NCI-H345 treated with DMSO at 0.1 percent for 48 hours (cell line): Measurements from ENCODE around the gene COBL.

Source experiments
- DNase-seq: peaks from one replicate; lab custom pipeline; 2025; ENCODE audit not compliant: unreplicated experiment; lab: John Stamatoyannopoulos, UW

COBL gene

GRCh38 chr7:51328351-51328801, 11.8 kb upstream of the COBL start:
- DNase-seq: no peak

- DNase-seq: no peak
These were observed 10.7 kb upstream of the COBL start for GRCh38 chr7:51327287-51327717.

GRCh38 chr7:51326656-51327286, 10.2 kb upstream of the COBL start:
- DNase-seq: no peak

- no peak for DNase-seq
These were observed 9.3 kb upstream of the COBL start for GRCh38 chr7:51325908-51326307.

- no peak for DNase-seq
These were observed 8.7 kb upstream of the COBL start for GRCh38 chr7:51325261-51325676.

- no peak for DNase-seq
These were observed 7.7 kb upstream of the COBL start for GRCh38 chr7:51324206-51324898.

GRCh38 chr7:51321961-51322515, 5.4 kb upstream of the COBL start:
- DNase-seq: no peak

- DNase-seq: no peak
These were observed 2.4 kb upstream of the COBL start for GRCh38 chr7:51318886-51319579.

GRCh38 chr7:51318001-51318400, 1.4 kb upstream of the COBL start:
- no peak for DNase-seq

GRCh38 chr7:51317582-51317910, 937 bp upstream of the COBL start:
- no peak for DNase-seq

- DNase-seq: no peak
These were observed 345 bp downstream of the COBL start for GRCh38 chr7:51316262-51316665.

GRCh38 chr7:51315393-51316261, 982 bp downstream of the COBL start:
- DNase-seq: no peak

- peak; percentile 30 for DNase-seq
These were observed 1.9 kb downstream of the COBL start for GRCh38 chr7:51314726-51315125.

- DNase-seq: no peak
These were observed 2.7 kb downstream of the COBL start for GRCh38 chr7:51313738-51314425.

GRCh38 chr7:51312951-51313737, 3.5 kb downstream of the COBL start:
- no peak for DNase-seq

- DNase-seq: peak; percentile 60
These were observed 5.4 kb downstream of the COBL start for GRCh38 chr7:51311166-51311565.

- peak; percentile 59 for DNase-seq
These were observed 6.5 kb downstream of the COBL start for GRCh38 chr7:51310131-51310583.

- DNase-seq: no peak
These were observed 7.1 kb downstream of the COBL start for GRCh38 chr7:51309361-51310130.

- no peak for DNase-seq
These were observed 7.9 kb downstream of the COBL start for GRCh38 chr7:51308696-51309095.
